Airway epithelial cell (primary cell): Measurements from ENCODE around the gene SRPRB. TPM values are rescaled to one million over a fixed set of nuclear protein-coding genes. Genes with fewer than 3 reads are reported as not detected.

Experiments
- total RNA-seq: library from RNA; depleted of rRNA; stranded (reverse); fragments of >200 nt; gene quantifications from 2 replicates; pipeline ENCODE4 v1.2.3, GENCODE V29; 2015

SRPRB gene
- total RNA-seq = 27.7 and 40.0 TPM in 2 replicates

GRCh38 chr3:133805702-133806475 is at the start of gene SRPRB:
SRPRB (plus strand) TSS chr3:133805815; CDS start chr3:133805849, 34 bp downstream.

Other genes with a start within 250 kb of the SRPRB start
- gene CDV3, start 232.1 kb upstream of the SRPRB start, total RNA-seq = 75.0 and 88.0 TPM in 2 replicates
- gene TOPBP1, start 143.9 kb upstream of the SRPRB start, total RNA-seq = 16.7 and 22.4 TPM in 2 replicates
- gene TF, start 59.4 kb upstream of the SRPRB start, total RNA-seq = 0.28 TPM in 1 of 2 replicates, not detected in the other
- gene RAB6B, start 90.1 kb downstream of the SRPRB start, total RNA-seq = 0.05 and 0.35 TPM in 2 replicates
- gene SLCO2A1, start 224.1 kb downstream of the SRPRB start, total RNA-seq = 0.05 and 0.35 TPM in 2 replicates